Measurements from ENCODE around the gene PRKAG2.

The PRKAG2 gene

GRCh38 chr7:151665368-151665767 is 211.5 kb downstream of the PRKAG2 start:
- H3K4me3 ChIP-seq = no peak overlapping the region
- DNase-seq (ENCODE audit: low spot score) = peak; percentile 88
- H3K27ac ChIP-seq = peak overlapping the region; percentile 85 to 89
- TF ChIP-seq, protein P1, sequence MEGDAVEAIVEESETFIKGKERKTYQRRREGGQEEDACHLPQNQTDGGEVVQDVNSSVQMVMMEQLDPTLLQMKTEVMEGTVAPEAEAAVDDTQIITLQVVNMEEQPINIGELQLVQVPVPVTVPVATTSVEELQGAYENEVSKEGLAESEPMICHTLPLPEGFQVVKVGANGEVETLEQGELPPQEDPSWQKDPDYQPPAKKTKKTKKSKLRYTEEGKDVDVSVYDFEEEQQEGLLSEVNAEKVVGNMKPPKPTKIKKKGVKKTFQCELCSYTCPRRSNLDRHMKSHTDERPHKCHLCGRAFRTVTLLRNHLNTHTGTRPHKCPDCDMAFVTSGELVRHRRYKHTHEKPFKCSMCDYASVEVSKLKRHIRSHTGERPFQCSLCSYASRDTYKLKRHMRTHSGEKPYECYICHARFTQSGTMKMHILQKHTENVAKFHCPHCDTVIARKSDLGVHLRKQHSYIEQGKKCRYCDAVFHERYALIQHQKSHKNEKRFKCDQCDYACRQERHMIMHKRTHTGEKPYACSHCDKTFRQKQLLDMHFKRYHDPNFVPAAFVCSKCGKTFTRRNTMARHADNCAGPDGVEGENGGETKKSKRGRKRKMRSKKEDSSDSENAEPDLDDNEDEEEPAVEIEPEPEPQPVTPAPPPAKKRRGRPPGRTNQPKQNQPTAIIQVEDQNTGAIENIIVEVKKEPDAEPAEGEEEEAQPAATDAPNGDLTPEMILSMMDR (IDR thresholded peaks at IDR 0.05) = no peak

- no peak overlapping the region for H3K4me3 ChIP-seq
- TF ChIP-seq, protein P1 (IDR thresholded peaks at IDR 0.05) = no peak
- peak overlapping the region; percentile 85 to 89 for H3K27ac ChIP-seq
- no peak for DNase-seq (ENCODE audit: low spot score)
These were observed 212.6 kb downstream of the PRKAG2 start for GRCh38 chr7:151664268-151664667.

DNA sequence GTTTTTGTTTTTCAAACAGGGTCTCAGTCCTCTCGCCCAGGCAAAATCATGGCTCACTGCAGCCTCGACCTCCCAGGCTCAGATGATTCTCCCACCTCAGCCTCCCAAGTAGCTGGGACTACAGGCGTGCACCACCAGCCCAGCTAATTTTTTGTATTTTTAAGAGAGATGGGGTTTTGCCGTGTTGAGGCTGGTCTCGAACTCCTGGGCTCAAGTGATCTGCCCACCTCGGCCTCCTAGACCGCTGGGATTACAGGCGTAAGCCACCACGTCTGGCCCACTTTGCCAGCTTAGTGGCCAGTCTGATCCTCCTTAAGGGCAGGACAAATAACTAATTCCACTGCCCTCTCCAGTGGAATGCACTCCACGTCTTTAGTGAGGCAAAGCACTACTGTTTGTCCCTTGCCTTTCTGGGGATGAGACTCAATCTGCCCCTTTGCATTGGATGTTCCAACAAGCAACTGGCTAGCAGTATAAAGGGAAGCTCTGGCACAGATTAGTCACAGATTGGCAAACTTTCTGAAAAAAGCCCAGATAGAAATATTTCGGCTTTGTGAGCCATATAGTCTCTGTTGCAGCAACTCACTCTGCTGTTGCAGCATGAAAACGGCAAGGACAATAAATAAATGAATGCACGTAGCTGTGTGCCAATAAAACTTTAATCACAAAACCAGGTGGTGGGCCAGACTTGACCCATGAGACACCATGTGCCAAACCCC is 213.4 kb downstream of the PRKAG2 start:
- Histone ChIP-seq H3K4me3 (no peak overlapping the region), H3K27ac (peak overlapping the region; percentile 85 to 89)
- TF ChIP-seq, protein P1 (IDR thresholded peaks at IDR 0.05) = no peak
- no peak for DNase-seq (ENCODE audit: low spot score)

- no peak overlapping the region for H3K4me3 ChIP-seq
- no peak overlapping the region for H3K27ac ChIP-seq
- TF ChIP-seq, protein P1 (IDR thresholded peaks at IDR 0.05) = no peak
- no peak for DNase-seq (ENCODE audit: low spot score)
These were observed 214.6 kb downstream of the PRKAG2 start for GRCh38 chr7:151662251-151662826.

- no peak for DNase-seq (ENCODE audit: low spot score)
- no peak overlapping the region for H3K27ac ChIP-seq
- TF ChIP-seq, protein P1 (IDR thresholded peaks at IDR 0.05) = no peak
- no peak overlapping the region for H3K4me3 ChIP-seq
These were observed 215.3 kb downstream of the PRKAG2 start for GRCh38 chr7:151661587-151661986.

DNA sequence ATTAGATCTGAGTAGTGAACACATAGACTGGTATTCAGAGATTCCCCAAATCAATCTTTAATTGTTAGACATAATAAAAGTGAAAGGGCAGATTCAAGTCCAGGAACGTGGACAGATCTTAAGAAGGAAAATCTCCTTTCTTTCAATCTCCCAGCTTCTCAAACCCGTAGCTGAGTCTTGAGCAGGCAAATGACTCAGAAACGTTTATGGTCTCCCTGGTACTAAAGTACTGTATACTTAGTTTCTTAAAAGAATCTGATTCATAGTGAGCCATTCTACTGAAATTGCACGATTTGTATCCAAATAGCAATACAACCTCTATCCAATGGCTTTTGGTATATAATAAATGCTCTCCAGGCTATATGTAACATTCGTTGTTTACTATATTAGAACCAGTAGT is 216.8 kb downstream of the PRKAG2 start:
- no peak overlapping the region for H3K27ac ChIP-seq
- no peak overlapping the region for H3K4me3 ChIP-seq
- TF ChIP-seq, protein P1 (IDR thresholded peaks at IDR 0.05) = no peak
- DNase-seq (ENCODE audit: low spot score) = no peak

- no peak for DNase-seq (ENCODE audit: low spot score)
- H3K27ac ChIP-seq = no peak overlapping the region
- H3K4me3 ChIP-seq = no peak overlapping the region
- TF ChIP-seq, protein P1 (IDR thresholded peaks at IDR 0.05) = no peak
These were observed 217.7 kb downstream of the PRKAG2 start for GRCh38 chr7:151659219-151659618.

Data from coronary artery (tissue), 2 donors.